Measurements from ENCODE around the gene MCM5.

MCM5 gene

GRCh38 chr22:35442471-35442870, 42.5 kb downstream of the MCM5 start:
- H3K27ac ChIP-seq: 0 out of 22 replicates have a peak overlapping the region, but pooled peaks of 1 of the 11 experiments have one; percentile 21
- peaks cover 0 to 31% (median 0%) of the 10 kb centered on the region in 11 experiments; a peak in 5 of 22 replicates for H4K20me1 ChIP-seq
- no peak overlapping the region for H3K4me3 ChIP-seq
- no peaks in the 10 kb centered on the region for H3K9me3 ChIP-seq (replicated peaks in 1 of 11)
- no peak for TF ChIP-seq Cebpa-rat (IDR thresholded peaks at IDR 0.05)
- H3K27me3 ChIP-seq: no peaks in the 10 kb centered on the region
- H3K9ac ChIP-seq: no peak overlapping the region
- H3K36me3 ChIP-seq: peaks cover 0 to 18% (median 7%) of the 10 kb centered on the region in 11 experiments; a peak in 11 of 22 replicates
- H3K4me2 ChIP-seq: no peak overlapping the region
- peaks cover 11 to 28% (median 18%) of the 10 kb centered on the region in 10 experiments for H3K4me1 ChIP-seq

GRCh38 chr22:35443338-35443737, 43.4 kb downstream of the MCM5 start:
- no peak for TF ChIP-seq Cebpa-rat (IDR thresholded peaks at IDR 0.05)
- Histone ChIP-seq H3K4me1 (peaks cover 19 to 36% (median 27%) of the 10 kb centered on the region in 10 experiments), H3K4me3 (no peak overlapping the region), H3K27ac (no peak overlapping the region), H3K4me2 (peak overlapping the region in 2 of 11 experiments; percentile 0 to 3; a peak in 1 of 22 replicates), H3K27me3 (no peaks in the 10 kb centered on the region), H4K20me1 (peaks cover 0 to 31% (median 0%) of the 10 kb centered on the region in 11 experiments; a peak in 5 of 22 replicates), H3K36me3 (peaks cover 0 to 21% (median 7%) of the 10 kb centered on the region in 11 experiments; a peak in 9 of 22 replicates), H3K9ac (no peak overlapping the region), H3K9me3 (replicated peaks in 1 of 11) (no peaks in the 10 kb centered on the region)

GRCh38 chr22:35443790-35444684, 44.1 kb downstream of the MCM5 start:
- no peaks in the 10 kb centered on the region for H3K27me3 ChIP-seq
- H3K27ac ChIP-seq: no peak overlapping the region
- no peak for TF ChIP-seq Cebpa-rat (IDR thresholded peaks at IDR 0.05)
- no peaks in the 10 kb centered on the region for H3K9me3 ChIP-seq (replicated peaks in 1 of 11)
- H3K4me1 ChIP-seq: peaks cover 26 to 43% (median 34%) of the 10 kb centered on the region in 10 experiments
- H3K4me2 ChIP-seq: peak overlapping the region in 5 of 11 experiments; percentile 0 to 15 (median 8); a peak in 2 of 22 replicates
- H3K9ac ChIP-seq: no peak overlapping the region
- peaks cover 0 to 31% (median 0%) of the 10 kb centered on the region in 11 experiments; a peak in 6 of 22 replicates for H4K20me1 ChIP-seq
- H3K36me3 ChIP-seq: peaks cover 0 to 21% (median 7%) of the 10 kb centered on the region in 11 experiments; a peak in 10 of 22 replicates
- H3K4me3 ChIP-seq: no peak overlapping the region

GRCh38 chr22:35444685-35445399, 44.9 kb downstream of the MCM5 start:
- peaks cover 31 to 48% (median 40%) of the 10 kb centered on the region in 10 experiments for H3K4me1 ChIP-seq
- H3K27me3 ChIP-seq: no peaks in the 10 kb centered on the region
- H3K4me3 ChIP-seq: no peak overlapping the region
- TF ChIP-seq Cebpa-rat (IDR thresholded peaks at IDR 0.05): no peak
- no peak overlapping the region for H3K27ac ChIP-seq
- H3K9me3 ChIP-seq (replicated peaks in 1 of 11): no peaks in the 10 kb centered on the region
- no peak overlapping the region for H3K4me2 ChIP-seq
- no peak overlapping the region for H3K9ac ChIP-seq
- peaks cover 0 to 31% (median 0%) of the 10 kb centered on the region in 11 experiments; a peak in 6 of 22 replicates for H4K20me1 ChIP-seq
- H3K36me3 ChIP-seq: peaks cover 0 to 24% (median 7%) of the 10 kb centered on the region in 11 experiments; a peak in 10 of 22 replicates

GRCh38 chr22:35445933-35446332, 46.0 kb downstream of the MCM5 start:
- H3K9ac ChIP-seq: no peak overlapping the region
- H3K27me3 ChIP-seq: no peaks in the 10 kb centered on the region
- H3K4me2 ChIP-seq: peak overlapping the region in 4 of 11 experiments; percentile 21 to 88 (median 80); a peak in 6 of 22 replicates
- H3K4me3 ChIP-seq: no peak overlapping the region
- H3K4me1 ChIP-seq: peaks cover 31 to 48% (median 40%) of the 10 kb centered on the region in 10 experiments
- peaks cover 0 to 31% (median 0%) of the 10 kb centered on the region in 11 experiments; a peak in 5 of 22 replicates for H4K20me1 ChIP-seq
- H3K27ac ChIP-seq: 0 out of 22 replicates have a peak overlapping the region, but pooled peaks of 1 of the 11 experiments have one; percentile 1
- TF ChIP-seq Cebpa-rat (IDR thresholded peaks at IDR 0.05): no peak
- peaks cover 0 to 35% (median 13%) of the 10 kb centered on the region in 11 experiments; a peak in 14 of 22 replicates for H3K36me3 ChIP-seq
- H3K9me3 ChIP-seq (replicated peaks in 1 of 11): no peaks in the 10 kb centered on the region

- no peak overlapping the region for H3K9ac ChIP-seq
- peaks cover 0 to 39% (median 13%) of the 10 kb centered on the region in 11 experiments; a peak in 14 of 22 replicates for H3K36me3 ChIP-seq
- no peaks in the 10 kb centered on the region for H3K9me3 ChIP-seq (replicated peaks in 1 of 11)
- no peak overlapping the region for H3K4me3 ChIP-seq
- no peaks in the 10 kb centered on the region for H3K27me3 ChIP-seq
- peaks cover 0 to 29% (median 0%) of the 10 kb centered on the region in 11 experiments; a peak in 5 of 22 replicates for H4K20me1 ChIP-seq
- H3K4me2 ChIP-seq: peak overlapping the region in 4 of 11 experiments; percentile 21 to 88 (median 80); a peak in 6 of 22 replicates
- TF ChIP-seq Cebpa-rat (IDR thresholded peaks at IDR 0.05): no peak
- H3K4me1 ChIP-seq: peaks cover 31 to 48% (median 40%) of the 10 kb centered on the region in 10 experiments
- H3K27ac ChIP-seq: peak overlapping the region in 4 of 11 experiments; percentile 1 to 26 (median 8); a peak in 1 of 22 replicates
Observed at GRCh38 chr22:35446365-35446764, 46.4 kb downstream of the MCM5 start.

GRCh38 chr22:35448523-35448922, 48.6 kb downstream of the MCM5 start:
- Histone ChIP-seq H3K9ac (peak overlapping the region in 2 of 11 experiments; percentile 36 to 48; a peak in 2 of 22 replicates), H3K9me3 (replicated peaks in 1 of 11) (no peaks in the 10 kb centered on the region), H3K4me3 (no peak overlapping the region), H3K27me3 (no peaks in the 10 kb centered on the region), H3K4me2 (peak overlapping the region; percentile 51 to 88 (median 75)), H3K27ac (peak overlapping the region in 8 of 11 experiments; percentile 44 to 77 (median 62); a peak in 14 of 22 replicates), H4K20me1 (peaks cover 0 to 13% (median 0%) of the 10 kb centered on the region in 11 experiments; a peak in 4 of 22 replicates), H3K36me3 (peaks cover 0 to 39% (median 13%) of the 10 kb centered on the region in 11 experiments; a peak in 14 of 22 replicates), H3K4me1 (peaks cover 30 to 46% (median 38%) of the 10 kb centered on the region in 10 experiments)
- TF ChIP-seq Cebpa-rat (IDR thresholded peaks at IDR 0.05): no peak
